Effector CD8-positive, alpha-beta T cell (primary cell): ENCODE measurements around the gene CRABP2.

ENCODE experiments used
- DNase-seq: peaks from one replicate; lab custom pipeline; 2025; lab: John Stamatoyannopoulos, UW

The CRABP2 gene

DNA sequence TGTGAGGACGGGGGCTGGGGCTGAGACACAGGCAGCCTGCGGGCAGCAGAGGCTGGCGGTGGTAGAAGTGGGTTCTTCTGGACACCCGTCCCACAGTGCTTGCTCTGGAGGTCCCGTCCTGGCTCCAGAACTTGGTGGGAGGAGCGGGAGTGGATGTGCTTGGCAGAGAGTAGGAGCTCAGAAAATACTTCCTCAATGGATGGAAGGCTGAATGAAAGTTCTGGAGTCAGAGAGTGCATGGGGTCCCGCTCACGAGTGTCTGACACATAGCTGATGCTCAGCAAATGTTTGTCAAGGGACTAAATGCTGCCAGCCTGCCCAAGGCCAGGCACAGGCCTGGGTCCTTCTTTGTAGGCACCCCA is 14.7 kb downstream of the CRABP2 start:
- DNase-seq = no peak

DNA sequence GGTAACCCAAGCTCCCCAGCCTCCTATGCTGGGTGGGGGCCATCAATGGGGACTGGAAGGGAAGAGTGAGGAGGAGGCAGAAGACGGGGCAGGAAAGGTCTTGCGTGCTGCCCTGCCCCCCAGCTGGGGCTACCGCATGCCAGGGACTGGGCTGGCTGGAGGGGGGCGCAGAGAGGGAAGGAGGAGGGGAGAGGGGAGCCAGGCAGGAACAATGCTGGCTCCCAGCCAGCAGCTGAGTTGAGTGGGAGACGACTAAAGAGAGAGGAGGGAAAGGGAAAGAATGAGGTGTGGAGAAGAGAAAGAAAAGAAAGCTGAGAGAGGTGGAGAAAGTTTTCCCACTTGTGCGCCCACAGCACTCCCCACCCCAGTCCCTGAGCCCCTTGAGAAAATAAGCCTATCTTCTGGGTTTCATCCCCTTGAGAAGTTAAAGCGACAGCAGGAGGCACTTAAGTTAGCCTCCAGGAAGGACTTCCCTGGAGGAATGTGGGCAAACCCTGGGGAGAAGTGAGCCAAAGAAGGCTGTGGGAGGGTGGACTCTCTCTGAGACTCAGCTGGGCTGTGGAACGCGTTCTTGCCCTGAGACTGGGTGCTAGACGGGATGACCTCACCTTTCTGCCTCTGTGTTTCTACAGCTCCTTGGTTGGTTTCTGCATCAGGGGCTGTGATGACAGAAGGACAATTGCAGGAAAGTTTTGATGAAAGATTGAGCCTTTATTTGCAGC is 15.3 kb downstream of the CRABP2 start:
- DNase-seq = no peak

DNA sequence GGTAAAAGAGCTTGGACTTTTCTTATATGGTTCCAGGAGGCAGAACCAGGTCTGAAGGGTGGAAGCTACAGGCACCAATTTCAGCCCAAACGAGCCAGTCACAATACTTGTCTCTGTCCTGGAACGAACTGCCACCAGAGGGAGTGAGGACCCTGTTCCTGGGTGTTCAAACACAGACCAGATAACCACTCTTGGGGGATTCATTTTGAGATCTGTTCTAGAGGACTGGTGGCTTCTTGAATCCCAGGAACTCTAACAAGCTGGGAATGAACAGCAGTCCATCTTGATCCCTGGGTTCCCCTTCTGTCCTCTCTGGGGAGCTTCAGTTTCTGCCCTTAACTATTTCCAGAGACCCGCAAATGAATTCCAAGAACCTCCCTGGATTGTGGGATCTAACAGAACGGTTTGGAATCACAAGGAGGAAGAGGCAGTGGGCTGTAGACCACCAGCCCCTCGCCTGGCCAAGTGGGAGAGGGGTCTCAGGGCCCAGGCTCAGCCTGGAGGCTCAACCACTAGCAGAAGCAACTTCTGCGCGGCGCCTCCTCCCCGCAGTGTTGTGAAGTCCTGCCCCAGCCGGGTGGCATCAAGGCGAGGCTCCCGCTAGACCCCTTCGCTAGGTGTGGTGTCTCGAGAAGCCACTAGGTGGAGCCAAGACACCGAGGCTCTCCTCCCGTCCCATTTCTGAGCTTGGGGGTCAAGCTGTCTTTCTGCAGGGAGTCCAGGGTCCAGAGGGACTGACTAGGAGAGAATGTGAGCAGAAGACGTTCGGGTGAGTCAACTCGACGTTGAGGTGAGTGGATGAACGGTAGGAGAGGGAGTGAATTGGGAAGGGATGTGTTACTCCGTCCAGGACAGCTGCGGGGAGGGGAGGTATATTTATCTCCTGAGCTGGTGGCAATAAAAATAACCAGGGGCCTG is 16.1 kb downstream of the CRABP2 start:
- DNase-seq = peak; percentile 63

DNA sequence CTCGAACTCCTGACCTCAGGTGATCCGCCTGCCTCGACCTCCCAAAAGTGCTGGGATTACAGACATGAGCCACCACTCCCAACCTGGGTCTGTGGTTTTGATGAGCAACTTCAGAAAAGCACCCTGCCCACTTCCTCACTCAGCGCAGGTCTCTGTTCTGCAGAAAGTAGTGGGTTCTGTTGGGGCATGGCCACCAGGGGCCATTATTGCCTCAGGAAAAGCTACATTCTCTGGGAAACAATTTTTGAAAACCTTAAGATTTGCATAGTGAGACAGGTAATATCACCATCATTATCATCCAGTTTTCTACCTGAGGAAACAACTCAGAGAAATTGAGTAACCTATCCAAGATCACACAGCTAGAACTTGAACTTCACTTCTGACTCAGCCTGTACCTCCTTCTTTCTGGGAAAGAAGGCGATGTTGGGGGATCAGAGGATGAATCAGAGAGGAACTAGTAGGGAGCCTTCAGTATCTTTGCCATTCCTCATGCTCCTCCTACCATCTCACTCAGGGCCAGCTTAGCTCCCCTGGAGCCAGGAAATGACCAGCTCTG is 21.1 kb downstream of the CRABP2 start:
- no peak for DNase-seq

DNA sequence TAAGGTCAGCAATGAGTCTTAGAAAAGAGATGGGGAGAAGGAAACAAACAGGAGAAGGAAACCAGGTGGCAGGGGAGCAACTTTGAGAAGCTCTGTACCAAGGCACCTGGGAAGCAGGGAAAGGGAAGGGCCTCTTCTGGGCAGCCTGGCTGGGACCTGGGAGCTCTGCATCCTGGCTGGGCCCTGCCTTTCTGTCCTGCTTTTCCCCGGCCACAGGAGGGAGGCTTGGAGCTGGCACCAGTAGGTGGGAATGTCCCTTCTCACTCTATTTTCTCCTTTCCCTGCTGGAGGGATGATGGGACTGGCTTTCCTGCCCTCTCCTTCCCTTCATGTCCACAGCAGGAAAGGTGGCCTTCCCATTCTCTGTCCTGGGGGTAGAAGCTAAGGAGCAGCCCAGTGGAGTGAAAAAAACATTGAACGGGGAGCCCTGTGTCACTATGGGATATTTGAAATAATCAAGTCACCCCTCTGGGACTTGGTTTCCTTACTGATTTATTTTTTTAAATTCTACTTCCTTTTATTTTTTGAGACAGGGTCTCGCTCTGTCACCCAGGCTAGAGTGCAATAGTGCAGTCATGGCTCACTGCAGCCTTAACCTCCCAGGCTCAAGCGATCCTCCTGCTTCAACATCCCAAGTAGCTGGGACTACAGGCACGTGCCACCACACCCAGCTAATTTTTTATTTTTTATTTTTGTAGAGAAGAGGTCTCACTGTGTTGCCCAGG is 23.1 kb downstream of the CRABP2 start:
- no peak for DNase-seq

DNA sequence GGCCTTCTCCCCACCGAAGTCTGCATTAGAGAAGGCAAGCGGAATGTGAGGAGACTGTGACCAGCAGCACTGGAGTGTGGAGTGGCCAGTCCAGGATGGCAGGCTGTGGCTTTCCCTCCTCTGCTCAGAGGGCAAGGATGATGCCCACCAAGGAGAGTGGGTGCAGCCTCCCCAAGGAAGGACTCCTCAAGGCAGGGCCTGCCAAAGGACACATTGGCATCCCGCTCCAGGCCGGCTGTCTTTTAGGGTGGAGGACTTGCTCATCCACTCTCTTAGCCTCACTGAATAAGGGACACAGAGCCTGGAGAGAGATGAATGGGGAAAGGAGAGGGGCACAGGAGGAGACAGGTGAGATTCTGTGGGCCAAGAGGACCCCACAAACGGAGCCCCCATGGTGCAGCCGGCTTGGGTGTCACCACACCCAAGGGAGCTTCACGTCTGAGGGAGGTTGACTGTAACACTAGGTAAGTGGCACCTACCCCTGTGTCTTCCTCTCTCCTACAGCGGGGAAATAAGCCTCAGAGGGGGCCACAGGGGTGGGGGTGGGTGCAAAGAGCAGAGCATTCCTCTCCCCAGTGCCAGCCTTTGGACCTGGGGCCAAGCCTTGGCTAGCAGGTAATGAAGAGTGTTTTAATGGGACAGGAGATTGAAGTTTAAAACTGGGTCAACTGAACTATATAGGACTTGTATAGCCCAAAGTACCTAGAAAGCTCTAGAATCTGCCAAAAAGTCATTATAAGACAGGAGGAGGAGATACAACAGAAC is 24.0 kb downstream of the CRABP2 start:
- no peak for DNase-seq

DNA sequence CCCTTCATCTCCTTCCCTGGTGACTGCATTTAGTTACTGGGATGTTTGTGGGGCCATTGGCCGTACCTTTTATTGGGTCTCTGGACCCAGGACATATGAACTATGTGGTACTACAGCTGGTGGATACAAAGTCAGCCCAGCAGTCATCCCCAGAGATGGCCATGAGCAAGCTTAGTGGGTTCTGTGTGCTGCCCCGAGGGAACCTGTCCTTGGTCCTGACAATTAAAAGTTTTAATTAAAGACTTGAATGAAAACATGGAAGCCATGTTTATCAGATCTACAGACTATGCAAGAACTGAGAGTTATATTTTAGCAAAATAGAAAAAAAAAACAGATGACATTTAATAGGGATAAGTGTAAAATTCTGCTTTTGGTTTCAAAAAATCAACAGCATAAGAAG is 25.3 kb downstream of the CRABP2 start:
- DNase-seq = no peak

DNA sequence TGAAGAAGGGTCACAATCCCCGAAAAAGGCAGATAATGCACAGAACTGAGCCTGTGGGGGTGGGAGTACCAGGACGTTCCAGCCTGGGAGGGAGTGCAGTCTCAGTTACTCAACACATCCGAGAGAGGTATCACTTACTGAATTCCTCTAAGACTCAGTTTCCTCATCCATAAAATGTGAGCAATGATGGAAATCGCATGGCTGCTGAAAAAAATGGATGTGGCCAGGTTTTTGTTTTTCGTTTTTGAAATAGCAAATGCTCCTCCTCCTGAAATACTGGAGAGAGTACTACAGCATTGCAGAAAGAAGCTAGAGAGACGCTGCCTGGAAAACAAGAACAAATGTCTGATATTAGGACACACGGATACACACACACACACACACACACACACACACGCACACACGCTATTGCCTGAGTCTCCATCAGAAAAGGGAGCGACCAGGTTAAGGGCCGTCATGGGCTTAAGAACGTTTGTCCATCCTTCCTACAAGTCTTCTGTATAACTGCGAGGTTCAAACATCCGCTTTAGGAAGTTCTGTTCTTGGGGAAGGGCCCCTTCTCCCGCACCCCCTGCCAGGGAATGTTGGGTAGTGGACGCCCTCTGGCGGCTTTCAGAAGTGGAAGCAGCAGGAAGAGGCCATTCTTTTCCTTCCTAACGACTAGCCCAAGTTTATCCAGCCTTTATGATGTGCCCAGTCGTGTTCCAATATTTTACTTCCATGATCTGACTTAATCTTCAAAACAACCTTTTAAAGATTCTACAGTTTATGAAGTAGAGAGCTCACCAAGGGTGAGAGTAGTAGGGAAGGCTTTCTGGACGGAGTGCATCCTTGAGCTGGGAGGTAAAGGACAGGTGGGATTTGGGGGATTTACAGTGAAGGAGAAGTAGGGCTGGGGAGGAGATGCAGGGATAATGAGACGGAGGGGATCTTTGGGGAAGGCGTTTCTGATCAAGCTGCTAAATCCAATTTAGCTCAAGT is 27.5 kb downstream of the CRABP2 start:
- no peak for DNase-seq

DNA sequence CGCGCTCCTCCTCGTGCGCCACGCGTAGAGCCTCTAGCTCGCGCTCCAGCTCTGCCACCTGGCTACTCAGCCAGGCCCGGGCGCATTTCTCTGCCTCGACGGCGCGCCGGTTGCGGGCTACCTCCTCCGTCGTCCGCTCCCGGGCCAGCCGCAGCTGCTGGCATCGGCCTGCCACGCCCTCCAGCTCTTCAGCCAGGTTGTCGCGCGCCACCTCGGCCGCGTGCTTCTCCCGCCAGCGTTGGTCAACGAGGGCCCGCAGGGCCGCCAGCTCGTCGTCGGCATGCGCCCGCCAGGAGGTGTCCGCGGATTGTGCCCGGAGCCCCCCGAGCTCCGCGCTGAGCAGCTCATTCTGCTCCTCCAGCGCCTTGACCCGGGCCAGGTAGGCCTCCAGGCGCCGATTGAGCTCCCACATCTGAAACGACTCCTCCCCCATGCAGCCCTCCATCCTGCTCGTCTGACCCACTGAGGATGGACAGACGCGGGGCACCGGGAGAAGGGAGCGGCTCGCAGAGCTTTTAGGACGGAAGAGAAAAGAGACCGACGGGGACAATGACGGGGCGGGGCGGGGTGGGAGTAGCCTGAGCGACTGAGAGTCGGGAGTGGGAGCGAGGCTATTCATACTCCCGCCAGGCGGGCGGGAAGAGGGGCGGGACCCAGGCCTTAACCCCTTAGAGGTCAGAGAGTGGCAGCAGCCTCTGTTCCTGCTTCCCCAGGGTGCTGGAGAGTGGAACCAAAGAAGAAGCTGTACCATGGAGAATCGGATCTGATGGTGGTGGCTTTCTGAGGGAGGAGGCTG is 28.4 kb downstream of the CRABP2 start, which contains the start of gene NES:
NES (minus strand) TSS at position 588 of the 796 bp plus-strand sequence; CDS start at position 445, 143 bp downstream.
- no peak for DNase-seq

DNA sequence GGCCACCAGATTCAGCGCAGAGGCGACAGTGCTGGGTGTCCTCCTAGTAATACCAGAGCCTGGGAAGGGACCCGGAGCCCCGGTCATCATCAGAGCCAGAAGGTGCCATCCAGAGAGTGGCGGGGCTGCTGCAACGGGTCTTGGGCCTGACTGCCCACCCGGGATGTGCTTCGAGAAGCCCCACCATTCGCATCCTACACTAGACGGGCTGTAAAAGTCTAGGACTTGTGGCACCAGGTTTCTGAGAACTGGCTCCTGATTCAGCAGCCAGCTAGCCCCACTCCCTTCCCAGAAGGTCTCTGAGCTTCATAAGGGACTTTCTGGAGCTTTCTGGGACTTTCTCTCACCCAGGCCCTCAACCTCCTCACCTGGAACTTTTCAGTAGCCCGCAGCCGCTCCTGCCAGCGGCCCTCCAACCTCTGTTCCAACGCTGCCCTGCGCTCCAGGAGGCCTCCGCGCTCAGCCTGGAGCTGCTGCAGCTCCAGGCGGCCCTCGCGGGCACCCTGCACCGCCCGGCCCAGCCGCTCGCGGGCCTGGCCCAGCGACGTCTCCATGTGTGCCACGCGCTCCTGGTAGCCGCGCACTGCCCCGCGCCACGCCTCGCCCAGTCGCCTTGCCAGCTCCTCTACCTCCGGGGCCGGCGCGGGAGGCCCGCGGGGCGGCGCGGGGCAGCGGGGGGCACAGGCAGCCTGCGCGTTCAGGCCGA is 29.1 kb downstream of the CRABP2 start:
- no peak for DNase-seq

DNA sequence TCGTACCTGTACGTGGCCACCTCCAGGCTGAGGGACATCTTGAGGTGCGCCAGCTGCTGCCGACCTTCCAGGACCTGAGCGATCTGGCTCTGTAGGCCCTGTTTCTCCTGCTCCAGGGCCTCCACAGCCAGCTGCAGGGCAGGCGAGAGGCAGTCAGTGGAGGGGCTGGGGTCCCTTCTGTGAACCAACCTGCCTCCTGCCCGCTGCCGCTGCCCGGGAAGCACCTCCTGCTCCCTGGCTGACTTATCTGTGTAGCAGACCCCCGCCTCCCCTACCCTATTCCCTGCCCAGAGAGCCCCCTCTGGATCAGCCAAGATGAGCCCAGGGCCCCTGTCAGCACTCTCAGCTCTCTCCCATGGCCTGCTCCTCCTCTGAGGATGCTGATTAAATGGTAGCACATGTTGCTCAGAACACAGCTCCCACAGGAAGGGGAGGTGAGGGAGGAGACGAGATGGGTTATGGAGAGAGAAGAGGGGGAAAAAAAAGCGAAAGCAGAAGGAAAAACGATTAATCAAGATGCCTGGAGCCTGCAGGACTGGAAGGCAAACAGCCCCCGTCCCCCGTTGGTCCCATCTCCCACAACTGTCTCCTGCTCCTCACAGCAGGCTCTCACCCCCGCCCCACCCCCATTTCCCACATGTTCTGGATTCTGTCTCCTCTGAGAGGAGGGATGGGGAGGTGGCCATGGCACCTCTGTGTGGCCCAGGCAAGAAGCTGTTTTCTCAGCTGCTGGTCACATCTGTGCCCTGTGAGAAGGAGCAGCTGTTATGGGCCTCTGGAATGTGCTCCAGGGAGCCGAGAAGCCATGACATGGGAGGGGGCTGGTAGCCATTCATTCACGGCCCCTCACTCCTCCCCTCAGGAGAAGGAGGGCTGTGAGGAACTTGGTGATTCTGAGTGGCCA is 29.9 kb downstream of the CRABP2 start:
- DNase-seq = no peak

DNA sequence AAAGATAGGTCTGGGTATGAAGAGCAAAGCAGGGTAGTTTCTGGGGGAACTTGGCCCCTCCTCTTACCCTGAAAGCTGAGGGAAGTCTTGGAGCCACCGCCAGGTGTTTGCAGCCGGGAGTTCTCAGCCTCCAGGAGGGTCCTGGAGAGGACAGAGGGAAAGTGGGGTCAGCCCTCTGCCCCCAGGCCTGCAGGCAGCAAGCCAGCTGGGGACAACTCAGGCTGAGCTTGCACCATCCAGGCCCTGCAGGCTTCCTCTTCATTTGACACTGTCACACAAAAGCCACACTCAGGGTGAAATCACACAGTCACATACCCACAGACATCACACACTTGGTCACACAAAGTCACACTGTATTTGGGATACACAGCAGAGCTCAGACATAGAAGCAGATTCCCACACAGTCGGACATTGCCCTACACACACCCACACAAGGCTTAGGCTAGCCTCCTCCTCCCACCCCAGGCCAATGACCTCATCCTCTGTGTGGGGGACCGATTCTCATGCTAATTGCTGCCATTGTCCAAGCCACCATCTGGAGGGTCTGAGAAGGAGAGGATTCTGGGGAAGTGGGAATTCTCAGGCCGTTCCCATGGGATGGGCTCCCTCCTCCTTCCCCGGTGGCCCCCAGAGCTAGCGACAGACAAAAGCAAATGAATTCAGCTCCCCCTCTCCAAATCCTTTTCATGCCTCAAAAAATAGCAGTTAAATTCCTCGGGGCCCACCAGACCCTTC is 31.8 kb downstream of the CRABP2 start:
- no peak for DNase-seq

DNA sequence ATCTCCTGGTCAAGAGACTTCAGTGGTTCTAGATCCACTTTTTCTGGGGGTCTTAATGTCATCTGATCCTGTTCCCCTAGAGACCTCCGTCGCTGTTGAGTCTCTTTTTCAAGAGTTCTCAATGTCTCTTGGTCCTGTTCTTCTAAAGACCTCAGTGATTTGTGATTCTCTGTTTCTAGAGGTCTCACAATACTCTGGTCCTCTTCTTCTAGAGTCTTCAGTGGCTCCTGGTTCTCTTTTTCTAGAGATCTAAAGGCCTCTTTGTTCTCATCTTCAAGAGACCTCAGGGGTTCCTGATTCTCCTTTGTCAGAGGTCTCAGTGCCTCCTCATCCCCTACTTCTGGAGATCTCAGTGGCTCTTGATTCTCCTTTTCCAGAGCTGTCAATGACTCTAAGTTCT is 33.6 kb downstream of the CRABP2 start:
- DNase-seq = no peak

DNA sequence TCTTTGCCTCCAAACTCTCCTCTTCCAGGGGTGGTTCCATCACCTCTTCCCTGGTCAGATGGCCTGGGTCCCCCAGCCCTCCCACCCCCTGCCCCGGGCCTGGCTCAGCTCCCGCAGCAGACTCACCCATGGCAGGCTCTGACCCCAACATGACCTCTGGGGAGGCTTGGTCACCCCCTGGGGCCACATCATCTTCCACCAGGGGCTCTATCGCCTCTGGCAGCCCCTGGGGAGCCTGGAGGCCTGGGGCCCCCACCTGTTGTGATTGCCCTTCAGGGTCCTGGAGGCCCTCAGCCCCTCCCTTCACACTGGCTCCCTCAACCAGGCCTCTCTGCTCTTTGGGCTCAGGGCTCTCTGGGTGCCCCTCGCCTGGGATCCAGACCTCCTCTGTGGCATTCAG is 34.6 kb downstream of the CRABP2 start:
- DNase-seq = no peak

DNA sequence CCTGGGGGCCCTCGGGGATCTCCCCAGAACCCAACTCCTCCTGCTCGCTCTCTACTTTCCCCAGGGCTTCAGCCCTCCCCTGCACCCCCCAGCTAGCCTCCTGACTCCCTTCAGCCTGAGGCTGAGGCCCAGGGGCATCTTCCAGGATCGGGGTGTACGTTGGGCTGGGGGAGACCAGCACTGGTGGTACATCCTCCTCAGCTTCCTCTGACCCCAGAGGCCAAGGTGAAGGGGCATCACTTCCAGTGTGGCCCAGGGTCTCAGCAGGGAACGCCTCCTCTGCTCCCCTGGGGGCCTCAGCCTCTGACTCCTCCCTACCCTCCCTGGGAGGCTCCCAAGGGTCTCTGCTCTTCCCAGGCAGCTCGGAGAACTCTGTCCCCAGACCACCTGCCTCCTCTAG is 35.0 kb downstream of the CRABP2 start:
- no peak for DNase-seq

DNA sequence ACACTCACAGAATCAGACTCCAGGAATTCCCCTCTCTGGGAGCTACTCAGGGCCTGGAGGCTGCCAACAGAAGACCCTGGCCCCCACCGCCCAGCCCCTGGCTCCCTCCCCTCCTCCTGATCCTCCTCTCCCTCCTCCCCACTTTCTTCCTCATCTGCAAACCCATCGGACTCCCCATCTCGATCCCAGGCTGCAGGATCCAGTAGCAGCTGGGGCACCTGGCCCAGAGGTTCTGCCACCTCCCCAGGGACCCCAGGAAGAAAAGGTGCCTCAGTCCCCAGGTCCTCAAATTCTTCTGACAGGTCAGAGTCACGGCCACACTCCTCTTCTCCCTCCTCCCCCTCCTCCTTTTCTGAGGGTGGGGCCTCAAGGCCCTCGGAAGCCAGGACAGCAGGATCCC is 35.6 kb downstream of the CRABP2 start:
- no peak for DNase-seq
